HuH-7 (cell line): ENCODE results near the gene GTPBP8.
A peak's percentile ranks its signal among the peaks of the same experiment; 100 is the strongest.

ENCODE experiments used
- DNase-seq: peaks from one replicate; pipeline ENCODE4 v3.0.0; 2011; ENCODE audit warnings: low spot score

The GTPBP8 gene

DNA sequence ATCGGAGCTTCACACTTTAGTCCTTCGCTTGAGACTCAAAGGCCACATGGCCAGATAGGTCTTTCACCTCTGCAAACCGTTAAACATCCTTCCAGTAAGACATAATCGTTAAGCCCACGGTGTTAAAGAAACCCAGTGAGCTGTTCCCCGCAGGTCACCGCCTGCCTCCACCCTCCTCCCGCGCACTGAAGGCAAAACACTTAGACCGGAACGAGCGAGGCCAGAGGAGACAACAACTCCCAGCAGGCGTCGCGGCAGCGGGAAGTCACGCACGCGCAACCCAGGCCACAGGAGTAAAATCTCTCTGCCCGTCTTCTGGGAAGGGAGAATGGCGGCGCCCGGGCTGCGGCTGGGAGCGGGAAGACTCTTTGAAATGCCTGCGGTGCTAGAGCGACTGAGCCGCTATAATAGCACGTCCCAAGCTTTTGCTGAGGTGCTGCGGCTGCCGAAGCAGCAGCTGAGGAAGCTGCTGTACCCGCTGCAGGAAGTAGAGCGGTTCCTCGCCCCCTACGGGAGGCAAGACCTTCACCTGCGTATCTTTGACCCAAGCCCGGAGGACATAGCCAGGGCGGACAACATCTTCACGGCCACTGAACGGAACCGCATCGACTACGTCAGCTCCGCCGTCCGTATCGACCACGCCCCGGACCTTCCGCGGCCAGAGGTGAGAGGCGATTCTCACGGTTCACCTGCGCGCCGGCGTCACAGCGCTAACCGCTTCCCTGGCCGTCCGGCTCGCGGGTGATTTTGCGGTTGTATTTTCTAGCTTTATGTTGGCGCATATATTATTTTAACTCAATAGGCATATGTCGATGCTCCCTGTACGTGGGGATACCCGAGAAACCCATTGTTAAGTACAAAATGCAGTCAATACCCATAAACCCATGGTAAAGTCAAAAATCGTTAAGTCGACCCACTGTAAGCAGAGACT, at the start of gene GTPBP8:
Gene GTPBP8 (plus strand): TSS at position 313 of the 931 bp plus-strand sequence. CDS start 16 bp downstream, at position 329.
- DNase-seq, result peak; percentile 86

DNA sequence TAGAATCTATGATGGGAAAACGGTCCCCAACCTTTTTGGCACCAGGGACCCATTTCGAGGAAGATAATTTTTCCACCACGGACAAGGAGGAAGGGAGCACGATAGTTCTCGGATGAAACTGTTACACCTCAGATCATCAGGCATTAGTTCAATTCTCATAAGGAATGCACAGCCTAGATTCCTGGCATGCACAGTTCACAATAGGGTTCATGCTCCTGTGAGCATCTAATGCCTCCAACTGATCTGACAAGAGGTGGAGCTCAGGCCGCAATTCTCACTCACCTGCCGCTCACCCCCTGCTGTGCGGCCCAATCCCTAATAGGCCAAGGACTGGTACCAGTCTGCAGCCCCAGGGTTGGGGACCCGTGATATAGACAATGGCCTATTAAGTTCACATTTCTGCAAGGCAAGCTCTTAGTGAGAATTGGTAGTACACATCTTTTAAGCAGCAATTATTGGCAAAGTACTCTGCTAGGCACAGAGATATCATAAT, 42.4 kb upstream of the GTPBP8 start:
- DNase-seq, result no peak

DNA sequence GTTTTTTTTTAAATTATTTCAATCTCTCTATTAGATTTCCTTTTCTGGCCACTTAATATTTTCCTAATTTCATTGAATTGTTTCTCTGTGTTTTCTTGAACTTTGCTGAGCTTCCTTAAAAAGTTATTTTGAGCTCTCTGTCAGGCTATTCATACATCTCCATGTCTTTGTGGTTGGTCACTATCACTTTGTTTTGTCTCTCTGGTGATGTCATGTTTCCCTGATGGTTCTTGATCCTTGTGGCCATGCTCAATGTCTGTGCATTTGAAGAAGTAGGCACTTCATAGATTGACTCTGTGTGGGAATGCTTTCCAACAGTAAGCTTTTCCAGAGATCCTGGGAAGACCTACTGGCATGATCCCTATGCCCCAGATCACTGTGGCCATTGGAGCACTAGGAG, 34.4 kb upstream of the GTPBP8 start:
- DNase-seq, result no peak

DNA sequence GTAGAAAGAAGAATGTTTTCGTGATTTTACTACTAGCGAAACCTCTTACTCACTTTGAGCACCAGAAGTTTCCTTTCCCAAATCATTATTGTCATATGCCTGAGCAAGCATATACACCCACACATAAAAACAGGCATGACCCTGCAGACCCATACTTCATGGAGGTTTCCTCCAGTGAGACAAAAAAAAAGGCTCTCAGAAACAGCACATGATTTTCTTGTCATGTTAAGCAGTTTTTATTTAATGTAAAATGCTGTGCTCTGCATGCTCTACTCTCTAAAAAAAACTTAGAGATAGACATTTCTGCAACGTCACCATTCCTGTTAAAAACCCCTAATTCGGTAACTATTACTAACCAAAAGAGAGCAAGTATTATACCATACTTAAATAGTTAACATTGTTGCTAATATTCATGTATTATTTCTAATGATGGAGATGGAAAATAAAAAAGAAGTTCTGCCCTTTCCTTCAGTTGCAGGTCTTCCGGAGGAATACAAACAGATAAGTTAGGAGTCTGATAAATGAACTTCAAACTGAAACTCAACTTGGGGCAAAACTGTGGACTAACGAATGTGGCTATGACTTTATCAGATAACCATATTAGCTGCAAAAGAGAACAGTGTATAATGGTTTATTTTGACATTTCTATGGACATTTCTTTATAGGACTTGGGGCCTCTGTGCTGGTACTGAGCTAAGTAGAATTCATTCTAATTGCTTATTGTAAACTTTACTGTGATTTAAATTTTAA, 31.8 kb upstream of the GTPBP8 start:
- no peak for DNase-seq

DNA sequence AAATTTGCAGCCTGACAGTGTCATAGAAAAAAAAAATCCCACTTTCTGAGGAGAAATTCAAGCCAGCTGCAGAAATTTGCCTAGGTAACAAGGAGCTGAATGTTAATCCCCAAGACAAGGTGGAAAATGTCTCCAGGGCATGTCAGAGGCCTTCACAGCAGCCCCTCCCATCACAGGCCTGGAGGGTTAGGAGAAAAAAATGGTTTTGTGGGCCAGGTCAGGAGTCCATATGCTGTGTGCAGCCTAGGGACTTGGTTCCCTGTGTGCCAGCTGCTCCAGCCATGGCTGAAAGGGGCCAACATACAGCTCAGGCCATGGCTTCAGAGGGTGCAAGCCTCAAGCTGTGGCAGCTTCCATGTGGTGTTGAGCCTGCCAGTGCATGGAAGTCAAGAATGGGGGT, 27.1 kb upstream of the GTPBP8 start:
- DNase-seq, result no peak

DNA sequence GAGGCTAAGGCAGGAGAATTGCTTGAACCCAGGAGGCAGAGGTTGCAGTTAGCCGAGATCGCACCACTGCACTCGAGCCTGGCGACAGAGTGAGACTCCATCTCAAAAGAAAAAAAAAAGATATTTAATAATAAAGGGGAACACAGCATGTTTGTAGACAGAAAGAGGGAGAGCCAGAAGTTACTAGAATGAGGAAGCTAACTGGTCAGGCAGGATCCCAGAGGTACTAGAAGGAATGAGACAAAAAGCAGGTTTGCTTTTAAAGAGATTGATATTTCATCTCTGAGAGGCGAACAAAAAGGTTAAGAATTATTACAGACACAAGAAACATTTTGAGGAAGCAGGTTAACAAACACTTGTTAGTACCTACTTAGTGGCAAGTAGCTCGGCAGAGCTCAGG, 25.1 kb upstream of the GTPBP8 start:
- no peak for DNase-seq

DNA sequence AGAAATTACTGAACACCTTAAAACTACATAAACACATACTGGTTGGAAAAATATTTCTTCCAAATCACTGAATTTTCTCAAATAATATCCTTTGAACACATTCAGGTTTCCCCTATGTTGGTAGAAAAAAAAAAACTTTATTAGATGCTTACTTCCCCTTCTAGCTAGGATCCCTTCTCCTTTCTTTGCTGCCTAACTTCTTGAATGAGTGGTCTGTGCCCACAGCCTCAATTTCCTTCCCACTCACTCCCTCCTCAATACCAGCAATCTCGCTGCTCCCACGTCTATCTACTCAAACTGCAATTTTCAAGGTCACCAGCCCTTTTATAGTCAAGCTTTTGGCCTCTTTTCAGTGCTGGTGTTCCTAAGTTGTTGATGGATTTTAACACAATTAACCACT, 24.2 kb upstream of the GTPBP8 start:
- DNase-seq, result no peak

DNA sequence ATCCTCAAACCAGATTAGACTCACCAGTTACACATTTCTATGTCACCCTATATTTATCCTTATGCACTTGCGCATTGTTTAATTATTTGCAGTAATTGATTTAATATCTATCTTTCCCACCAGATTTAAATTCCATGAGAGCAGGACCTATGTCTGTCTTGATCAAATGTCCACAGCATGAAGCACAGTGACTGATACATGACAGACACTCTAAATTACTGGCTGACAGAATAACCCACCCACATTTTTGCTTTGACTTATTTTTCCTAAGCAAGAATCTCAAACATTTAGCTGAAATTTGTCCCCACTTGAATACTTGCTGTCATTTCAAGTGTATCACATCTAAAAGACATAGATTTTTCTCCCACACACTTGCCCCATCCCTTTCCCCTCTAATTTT, 23.4 kb upstream of the GTPBP8 start:
- DNase-seq, result no peak

DNA sequence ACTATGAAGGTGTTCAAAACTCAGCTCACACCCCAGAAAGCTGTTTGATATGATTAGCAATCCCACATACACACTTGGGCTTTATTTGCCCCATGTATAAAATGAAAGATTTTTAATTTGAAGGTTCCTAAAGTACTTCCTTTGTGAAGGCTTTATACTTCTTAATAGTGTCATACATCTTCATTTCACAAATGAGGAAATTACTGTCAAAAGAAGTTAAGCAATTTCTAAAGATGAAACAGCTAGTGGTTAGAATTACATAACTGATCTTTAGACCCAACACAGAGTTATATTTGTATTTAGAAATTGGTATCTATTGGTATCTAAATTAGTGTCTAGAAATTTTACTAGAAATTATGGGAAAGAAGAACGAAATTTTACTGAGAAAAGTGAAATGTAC, 23.0 kb upstream of the GTPBP8 start:
- no peak for DNase-seq

DNA sequence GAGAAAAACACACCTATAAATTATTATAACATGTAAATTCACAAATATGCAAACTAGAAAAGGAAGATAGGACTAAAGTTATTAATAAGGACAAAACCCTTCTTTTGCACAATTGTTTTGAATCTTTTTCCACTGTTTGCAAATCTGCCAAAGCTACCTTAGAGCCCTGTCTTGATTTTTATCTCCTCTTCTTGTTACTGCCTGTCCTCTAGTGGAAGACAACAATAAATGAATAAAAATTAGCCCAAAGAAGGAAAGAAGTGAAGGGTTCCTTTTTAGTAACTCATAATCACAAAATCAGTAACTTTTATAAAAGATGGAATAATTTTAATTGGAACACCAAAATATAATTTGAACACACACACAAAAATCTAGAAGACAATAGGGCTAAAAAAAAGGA, 18.6 kb upstream of the GTPBP8 start:
- DNase-seq, result no peak

DNA sequence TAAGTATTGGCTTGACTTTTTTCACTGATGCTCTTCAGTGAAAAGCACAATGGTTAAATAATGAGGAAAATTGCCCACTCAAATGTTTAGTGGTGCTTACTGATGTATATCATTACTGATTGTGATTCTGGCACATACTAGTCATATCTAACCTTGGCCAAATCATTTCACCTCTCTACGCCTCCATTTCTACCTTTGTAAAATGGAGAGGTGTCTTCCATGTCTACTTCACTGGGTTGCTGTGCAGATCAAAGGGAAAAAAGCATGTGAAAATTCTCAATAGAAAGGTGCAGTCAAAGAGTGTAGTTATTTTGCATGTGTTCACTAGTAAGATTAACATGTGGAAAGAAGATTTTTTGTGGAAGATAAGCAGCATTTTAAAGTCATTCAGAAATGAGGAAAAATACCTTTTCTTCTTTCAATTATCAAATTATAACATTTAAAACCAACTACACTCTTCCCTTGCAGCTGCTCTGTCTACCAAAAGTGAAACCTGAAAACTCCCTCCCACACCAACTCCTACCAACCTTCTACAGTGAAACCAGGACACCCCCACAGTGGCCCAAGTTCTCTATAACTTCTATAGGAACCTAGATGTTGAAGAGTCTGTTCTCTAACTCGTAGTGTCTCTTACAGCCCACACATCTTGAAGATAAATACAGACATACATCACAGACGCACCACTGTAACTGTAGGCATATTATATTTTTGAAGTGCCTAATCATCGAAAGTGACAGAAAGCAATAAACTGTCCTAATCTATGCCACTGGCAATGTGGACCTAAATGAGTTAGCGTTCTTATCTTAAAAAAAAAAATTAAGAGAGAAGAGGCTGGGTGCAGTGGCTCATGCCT, 17.2 kb upstream of the GTPBP8 start:
- no peak for DNase-seq

DNA sequence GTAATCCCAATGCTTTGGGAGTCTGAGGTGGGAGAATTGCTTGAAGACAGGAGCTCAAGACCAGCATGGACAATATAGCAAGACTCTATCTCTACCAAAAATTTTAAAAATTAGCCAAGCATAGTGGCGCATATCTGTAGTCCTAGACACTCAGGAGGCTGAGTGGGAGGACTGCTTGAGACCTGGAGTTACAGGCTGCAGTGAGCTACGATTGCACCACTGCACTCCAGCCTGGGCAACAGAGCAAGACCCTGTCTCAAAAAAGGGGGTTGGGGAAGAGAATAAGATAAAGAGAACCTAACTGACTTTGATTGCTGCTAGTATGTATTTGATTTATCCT, 16.6 kb upstream of the GTPBP8 start:
- DNase-seq, result no peak

DNA sequence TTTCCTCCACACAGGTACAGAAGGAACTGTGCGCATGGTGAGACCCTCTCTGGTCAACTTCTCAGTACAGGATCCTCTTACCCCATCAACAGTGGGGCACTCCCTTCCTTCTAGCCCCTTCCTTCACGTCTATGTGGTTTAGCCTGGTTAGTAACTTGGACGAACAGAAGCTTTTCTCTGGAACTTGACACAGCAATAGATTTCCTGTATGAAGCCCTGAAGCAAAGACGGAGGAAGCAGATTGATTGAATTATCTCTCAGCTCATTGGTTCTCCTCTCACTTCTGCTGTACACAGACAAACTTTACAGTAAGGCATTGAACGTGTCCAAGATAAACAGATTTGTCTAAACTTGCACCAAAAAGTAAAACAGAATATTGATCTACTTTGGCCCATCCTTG, 15.9 kb upstream of the GTPBP8 start, which contains the start of gene CD200R1:
Gene CD200R1 (minus strand): TSS at position 210 of the 400 bp plus-strand sequence. CDS start 246 bp downstream, outside the sequence.
- no peak for DNase-seq

DNA sequence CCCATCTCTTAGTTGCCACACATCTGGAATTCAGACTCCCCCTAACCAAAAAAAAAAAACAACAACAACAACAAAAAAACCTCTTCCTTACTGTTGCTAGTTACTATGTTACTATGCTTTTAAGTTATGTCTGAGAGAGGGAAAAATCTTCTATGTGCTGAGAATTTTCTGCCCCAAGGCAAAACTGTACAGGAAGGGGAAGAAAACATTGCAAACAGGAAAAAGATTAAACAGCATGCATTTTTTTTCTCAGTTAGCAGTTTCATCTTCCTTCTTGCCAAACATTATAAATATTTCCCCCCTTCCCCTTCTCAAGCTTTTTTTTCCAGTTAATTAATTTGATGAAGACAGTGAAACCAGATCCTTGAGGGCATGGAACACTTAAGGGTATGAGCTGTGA, 14.8 kb upstream of the GTPBP8 start:
- no peak for DNase-seq

DNA sequence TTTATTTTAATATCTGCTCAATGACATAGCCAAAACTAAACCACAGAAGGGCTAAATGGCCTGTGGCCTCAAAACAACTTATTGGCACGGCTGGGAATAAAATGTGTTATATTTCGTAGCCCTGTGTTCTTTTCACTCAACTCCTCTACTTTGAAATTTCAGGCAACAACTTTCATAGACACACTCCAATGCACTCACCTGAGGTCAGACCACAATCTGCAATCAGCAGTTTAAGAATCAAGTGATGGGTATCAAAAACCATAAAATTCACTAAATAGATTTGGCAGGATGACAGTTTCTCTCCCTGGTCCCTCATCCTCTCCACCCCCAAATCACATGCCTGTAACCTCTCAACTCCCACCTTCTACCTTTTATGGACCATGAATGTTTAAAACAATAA, 13.8 kb upstream of the GTPBP8 start:
- DNase-seq, result no peak

DNA sequence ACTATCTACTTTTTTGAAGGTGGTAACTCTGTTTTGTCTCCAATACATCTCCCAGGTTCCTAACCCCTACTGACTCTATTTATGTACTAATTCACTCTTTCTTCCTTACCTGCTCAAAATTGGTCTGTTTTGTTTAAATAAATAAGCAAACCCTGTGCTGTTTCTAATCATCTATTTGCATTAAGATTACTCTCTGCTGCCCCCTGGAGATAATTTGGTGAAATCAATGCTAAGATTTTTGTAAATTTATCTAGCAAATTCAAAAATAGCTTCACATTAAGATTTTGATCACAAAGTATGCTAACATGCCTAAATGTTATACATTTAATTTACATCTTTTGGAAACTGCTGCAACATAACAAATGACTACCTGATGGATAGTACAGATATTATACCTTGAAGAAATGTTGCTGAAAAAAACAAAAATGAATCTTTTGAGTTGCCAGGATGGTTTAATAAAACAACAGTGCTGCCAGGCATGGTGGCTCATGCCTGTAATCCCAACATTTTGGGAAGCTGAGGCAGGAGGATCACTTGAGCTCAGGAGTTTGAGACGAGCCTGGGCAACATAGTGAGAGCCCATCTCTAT, 11.4 kb upstream of the GTPBP8 start:
- DNase-seq, result peak; percentile 19

DNA sequence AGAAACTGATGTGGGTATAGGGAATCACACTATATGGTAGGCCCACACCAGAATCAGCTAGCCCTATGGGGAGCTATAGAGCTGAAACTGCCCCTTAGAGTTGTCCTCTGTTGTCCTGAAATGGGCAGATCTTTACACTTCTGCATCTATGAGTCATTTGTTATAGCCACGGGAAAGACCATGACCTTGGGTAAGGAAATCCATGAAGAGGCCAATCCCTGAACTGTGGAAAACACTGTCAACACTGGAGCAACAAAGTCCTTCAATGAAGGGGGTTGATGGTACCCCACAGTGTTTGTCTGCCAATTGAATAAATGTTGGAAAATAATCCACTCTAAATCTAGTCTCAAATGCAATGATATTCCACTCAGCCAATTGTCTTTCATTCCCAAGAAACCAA, 10.7 kb upstream of the GTPBP8 start:
- DNase-seq, result no peak

DNA sequence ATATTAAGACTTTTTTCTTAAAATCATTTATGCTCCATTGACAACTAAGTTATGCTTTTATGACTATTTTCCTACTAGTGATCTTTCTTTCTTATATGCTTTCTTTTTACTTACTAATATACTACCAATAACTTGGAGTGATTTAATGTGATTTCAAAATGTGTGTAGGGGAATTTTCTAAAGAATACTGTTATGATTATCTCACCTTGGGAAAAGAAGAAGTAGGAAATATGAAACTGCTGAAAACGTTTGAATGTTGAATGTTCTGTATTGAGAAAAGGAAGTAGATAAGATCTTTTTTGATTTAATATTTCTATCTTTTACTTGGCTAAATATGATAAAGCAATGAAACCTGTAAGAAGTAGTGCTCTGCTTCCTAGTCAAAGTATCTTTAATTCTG, 8.1 kb upstream of the GTPBP8 start:
- DNase-seq, result no peak

DNA sequence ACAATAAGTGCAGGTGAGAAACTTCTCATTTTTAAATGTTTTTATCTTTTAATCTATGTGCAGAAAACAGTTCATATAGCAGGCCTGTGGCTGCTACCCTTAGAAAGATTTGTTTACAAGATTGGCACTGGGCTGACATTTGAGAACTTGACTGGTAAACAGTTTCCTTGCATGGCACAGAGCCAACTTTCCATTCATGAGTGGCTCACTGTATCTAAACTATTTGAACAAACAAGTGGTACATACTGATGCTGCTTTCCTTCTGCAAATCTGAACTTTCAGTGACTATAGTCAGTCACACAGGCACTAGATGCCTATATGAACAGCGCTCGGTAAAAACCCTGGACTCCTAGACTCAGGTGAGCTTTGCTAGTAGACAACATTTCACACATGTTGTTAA, 6.3 kb upstream of the GTPBP8 start:
- DNase-seq, result no peak

DNA sequence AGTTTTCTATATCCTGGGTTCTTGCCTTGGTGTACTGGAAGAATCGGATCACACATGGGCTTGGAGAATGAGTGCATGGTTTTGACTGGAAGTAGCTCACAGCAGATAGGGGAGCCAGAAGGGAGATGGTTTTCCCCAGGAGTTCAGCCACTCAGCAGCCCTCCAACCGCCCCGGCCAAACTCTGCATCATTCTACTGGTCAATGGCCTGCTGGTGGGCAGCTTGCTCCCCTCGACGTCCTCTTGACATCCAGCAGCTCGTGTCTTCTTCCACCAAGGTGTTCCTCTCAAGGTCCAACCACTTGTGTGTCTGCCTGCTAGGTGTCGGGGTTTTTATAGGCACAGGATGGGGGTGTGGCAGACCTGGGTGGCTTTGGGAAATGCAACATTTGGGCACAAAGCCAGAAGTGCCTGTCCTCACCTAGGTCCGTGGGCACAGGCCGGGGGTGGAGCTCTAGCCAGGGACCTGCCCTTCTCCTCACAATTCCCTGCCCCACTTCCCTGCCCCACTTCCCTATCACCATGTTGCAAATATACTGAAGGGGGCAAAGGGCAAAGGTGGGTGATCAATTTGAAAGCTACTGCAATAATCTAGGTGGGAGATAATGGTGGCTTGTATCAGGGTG, 3.0 kb upstream of the GTPBP8 start:
- no peak for DNase-seq

DNA sequence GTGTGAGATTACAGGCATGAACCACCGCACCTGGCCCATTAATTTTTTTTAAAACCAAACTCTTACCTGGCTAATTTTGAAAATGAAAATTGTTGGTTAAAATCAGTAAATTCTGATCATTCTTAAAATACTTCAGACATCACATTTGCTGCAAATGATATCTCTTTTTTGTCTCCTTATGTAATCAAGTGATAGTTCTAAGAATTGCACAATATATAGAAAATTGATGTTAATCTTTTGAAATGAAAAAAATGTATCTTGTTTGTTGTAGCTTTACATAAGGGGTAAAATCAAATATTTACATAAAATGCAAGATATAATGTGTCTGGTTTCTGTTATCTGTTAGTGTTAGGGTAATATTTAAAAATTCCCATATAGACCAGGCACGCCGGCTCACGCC, 5.0 kb downstream of the GTPBP8 start:
- no peak for DNase-seq
